Non-pigmented ciliary epithelial cell (primary cell): ENCODE data around the gene STC2.
"Not testable (repeated sequence)": the region's sequence is repeated elsewhere in the genome, so short reads cannot be mapped to it uniquely, and the experiment has no call there.

Source experiments
- DNase-seq: peaks from one replicate; pipeline ENCODE4 v3.0.0-alpha.2; 2010; ENCODE audit warnings: low read depth

STC2 gene, protein sequence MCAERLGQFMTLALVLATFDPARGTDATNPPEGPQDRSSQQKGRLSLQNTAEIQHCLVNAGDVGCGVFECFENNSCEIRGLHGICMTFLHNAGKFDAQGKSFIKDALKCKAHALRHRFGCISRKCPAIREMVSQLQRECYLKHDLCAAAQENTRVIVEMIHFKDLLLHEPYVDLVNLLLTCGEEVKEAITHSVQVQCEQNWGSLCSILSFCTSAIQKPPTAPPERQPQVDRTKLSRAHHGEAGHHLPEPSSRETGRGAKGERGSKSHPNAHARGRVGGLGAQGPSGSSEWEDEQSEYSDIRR

DNA sequence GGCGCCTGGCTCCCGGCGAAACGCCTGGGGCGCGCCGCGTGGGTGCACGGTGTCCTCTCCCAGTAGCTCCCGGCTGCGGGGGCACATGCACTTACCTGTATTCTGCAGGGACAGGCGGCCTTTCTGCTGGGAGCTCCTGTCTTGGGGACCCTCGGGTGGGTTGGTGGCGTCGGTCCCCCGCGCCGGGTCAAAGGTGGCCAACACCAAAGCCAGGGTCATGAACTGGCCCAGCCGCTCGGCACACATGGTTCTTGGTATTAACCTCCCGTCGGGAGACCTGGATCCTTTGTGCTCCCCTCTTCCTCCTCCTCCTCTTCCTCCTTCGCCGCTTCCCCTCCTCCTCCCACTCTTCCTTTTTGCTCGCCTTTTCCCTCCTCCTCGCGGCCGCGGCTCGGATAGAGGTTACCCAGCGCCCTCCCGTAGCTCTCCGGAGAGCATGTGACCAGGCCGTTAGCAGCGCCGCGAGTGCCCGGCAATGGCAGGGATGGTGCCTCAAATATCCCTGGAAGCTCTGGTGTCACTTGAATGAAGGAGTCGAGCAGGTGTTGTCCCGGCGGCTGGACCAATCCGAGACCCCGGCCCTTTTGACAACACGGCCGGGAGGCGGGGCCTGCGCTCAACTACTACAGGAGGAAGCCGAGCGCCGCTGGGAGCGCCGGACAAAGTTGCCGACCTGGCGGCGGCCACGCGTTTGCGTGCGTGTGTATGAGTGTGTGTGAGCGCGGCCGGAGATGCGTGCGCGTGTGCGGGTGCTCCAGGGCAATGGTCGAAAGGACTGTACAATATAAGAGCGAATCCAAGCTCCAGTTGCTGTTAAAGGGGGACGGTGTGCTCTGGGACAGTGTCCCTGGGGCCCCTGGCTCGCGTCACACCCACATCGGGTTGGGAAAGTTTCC is at the start of gene STC2:
STC2 (minus strand) TSS at position 467 of the 896 bp plus-strand sequence; CDS start at position 246, 221 bp downstream.
- DNase-seq = no peak

DNA sequence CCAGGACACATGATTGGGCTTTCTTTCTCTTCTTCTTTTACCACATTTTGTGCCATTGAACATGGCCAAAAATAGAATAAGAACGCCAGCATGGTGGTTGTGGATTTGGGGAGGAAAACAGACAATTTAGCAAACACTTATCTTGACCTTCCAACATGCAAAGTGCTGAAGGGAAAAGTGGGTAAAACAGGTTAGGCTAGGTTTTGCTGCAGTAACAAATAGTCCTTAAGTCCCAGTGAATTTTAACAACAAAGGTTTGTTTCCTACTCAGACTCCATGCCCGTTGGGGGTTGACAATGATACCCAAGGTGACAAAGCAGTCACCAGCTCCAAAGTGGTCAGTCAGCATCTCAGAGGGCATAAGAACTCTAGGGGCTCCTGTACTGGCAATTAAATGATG is 43.2 kb upstream of the STC2 start:
- no peak for DNase-seq

DNA sequence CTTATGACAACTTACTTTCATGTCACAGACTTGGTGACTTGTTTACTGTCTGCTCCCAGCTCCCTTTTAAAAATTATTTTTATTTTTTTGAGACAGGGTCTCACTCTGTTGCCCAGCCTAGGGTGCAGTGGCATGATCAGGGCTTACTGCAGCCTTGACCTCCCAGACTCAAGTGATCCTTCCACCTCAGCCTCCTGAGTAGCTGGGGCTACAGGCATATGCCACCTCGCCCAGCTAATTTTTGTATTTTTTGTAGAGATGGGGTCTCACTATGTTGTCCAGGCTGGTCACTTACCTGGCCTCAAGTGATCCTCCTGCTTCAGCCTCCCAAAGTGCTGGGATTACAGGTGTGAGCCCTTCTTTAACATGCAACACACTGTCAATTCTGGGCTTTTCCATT is 35.2 kb upstream of the STC2 start:
- not testable (repeated sequence) for DNase-seq

GRCh38 chr5:173355561-173355960 is 27.3 kb upstream of the STC2 start:
- no peak for DNase-seq

GRCh38 chr5:173354645-173355044 is 26.4 kb upstream of the STC2 start:
- no peak for DNase-seq

- no peak for DNase-seq
These were observed 24.4 kb upstream of the STC2 start for GRCh38 chr5:173352366-173353349.

DNA sequence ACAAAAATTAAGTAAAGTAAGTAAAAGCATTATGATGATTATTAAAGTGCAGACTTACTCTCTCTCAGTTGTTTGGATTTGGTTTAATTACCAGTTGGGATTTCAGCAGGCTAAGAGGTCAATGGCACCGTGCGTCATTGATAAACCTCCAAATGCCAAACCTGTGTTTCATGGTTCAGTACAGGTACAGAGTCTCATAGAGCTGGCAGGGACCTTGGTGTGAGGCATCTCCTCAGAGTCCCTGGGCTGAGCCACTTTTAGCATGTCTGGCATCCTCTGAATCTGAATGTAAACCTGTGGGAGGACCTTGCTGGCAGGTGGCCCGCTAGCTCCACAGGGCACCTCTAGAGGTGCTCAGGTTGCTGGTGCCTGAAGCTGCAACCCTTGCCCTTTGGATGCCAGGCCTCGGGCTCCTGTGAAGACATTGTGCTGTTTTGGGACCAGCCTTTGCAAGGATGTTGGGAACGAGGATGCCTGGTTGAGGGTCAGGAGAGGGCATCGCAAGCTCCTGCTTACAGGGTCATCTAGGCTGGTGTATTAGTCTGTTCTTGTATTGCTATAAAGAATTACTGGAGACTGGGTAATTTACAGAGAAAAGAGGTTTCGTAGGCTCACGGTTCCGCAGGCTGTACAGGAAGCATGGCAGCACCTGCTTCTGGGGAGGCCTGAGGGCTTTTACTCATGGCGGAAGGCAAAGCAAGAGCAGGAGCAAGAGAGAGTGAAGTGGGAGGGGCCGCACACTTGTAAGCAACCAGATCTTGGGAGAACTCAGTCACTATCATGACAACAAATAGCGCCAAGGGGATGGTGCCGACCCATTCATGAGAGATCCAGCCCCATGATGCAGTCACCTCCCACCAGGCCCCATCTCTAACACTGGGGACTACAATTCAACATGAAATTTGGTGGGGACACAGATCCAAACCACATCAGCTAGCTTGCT is 14.9 kb upstream of the STC2 start:
- no peak for DNase-seq

DNA sequence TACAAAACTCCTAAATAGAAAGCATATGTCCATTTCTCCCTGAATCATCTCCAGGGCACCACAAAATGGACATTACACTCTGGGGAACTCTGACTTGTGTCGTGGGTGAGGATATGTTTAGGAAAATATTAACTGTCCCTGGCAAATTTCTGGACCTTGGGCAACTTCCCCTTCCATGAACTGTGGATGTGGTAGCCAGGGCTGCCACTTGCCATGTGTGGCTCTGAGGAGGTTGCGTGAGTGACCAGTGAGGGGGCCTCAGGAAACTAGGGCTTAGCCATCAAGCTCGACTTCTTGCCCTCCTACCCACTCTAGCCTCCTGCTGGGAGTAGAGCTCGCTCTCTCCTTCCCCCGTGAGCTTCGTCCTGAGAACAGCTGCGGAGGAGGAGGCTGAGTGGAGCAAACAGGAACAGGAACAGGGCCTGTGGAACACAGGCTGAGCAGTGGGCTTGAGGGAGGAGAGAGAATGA is 13.8 kb upstream of the STC2 start:
- DNase-seq = no peak

GRCh38 chr5:173340984-173341383 is 12.8 kb upstream of the STC2 start:
- DNase-seq = no peak

DNA sequence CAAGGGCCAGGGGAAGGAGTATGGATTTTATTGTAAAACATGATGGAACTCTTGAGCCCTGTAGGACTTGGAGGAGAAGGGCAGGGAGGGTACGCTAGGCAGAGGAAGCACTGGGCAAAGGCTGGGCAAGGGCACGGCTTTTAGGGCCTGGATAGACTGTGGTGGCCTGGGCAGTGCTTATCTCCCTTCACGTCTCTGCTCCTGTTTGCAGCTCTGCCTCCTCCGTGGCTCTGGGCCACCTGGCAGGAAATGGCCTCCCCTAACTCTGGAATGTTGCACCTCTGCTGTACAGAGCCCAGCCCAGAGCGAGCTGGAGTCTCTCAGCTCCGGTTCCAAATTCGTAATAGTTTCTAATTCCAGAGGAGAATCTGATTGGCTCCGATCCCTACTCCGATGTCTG is 12.2 kb upstream of the STC2 start:
- no peak for DNase-seq

DNA sequence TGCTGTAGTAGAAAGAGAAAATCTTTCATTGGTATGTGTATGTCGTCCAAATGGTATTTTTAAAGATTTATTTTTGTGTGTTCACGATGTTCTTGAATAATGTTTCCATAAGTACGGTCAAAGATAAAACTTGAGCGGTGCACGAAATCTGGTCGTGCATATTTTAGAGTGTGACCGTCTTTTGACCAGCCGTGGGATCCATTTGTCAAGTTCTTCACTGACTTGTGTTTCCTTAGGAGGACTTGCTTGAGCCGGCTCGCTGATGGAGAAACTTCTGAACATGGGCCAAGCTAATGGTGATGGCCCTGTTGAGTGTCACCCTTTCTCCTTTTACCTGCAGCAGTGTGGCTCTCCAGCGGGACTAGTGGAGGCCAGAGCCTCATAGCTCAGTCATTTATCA is 11.1 kb upstream of the STC2 start:
- no peak for DNase-seq

DNA sequence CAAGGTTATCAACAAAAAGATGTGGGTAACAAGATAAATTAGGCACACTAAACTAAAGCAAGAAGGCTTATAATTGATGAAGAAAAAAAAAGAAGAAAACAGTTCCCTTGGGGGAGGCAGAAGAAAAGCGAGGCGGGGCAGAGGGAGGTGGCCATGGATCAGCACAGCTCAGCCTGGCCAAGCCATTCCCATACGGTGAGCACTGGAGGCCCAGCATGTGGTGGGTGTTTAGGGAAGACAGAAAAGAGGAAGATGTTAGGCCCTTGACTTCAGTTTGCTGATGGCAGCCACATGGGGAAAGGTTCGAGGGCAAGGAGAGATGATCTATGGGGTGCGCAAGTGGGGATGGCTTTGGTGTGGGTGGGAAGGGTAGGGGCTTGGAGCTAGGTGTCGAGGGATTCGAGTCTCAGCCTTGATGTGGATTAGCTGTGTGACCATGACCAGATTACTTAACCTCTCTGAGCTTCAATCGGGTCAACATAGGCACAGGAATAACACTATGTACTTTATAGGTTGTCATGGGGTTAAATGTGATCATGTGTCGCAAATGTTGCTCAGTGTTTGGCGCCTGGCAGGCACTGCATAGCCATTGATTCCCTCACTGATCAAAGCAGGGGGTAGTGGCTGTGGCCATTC is 10.3 kb upstream of the STC2 start:
- DNase-seq = no peak

DNA sequence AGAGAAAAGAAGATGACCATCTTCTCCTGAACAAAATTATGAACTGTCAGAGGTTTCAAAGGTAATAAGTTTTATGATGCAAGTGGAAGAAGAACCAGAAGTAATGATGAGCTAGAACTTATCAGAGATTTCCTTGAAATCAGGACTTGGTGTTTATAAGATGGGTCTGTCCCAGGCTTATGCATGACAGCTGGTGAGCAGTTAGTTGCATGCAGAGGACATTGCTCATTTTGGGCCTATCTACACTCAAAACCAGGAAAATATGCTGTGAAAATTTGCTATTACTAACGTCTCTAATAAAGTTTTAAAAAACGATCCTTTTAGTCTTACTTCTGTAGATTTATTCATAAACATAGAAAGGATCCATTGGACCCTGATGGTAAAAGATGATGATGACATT is 6.6 kb upstream of the STC2 start:
- no peak for DNase-seq

- peak; percentile 45 for DNase-seq
These were observed 5.9 kb upstream of the STC2 start for GRCh38 chr5:173333925-173334661.

DNA sequence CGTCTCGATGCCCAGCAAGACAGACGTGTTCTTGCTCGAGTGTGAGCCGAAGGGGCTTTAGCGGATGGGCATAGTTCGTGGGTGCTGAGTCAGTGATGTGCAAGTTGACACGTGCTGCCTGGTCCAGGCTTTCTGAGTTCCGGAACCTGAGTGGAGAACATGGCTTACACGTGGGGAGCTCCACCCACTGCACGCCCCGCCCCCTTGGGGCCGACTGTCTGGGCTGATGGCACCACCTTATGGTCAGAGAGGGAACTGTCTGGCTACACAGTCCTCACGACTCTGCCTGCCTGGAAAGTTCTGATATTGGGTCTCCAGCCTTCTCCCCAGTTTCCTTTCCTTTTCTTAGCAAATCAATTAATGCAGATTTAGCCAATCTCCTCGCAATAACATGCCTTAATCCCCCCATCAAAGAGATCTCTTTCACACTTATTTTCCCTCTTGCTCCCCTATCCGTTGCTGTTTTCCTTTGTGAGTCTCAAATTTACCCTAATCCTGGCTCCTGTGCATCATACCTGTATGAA is 3.8 kb upstream of the STC2 start:
- DNase-seq = peak; percentile 61

GRCh38 chr5:173331287-173331686 is 3.1 kb upstream of the STC2 start:
- no peak for DNase-seq

GRCh38 chr5:173330338-173331206 is 2.4 kb upstream of the STC2 start:
- no peak for DNase-seq
